HEK293 (cell line): Measurements from ENCODE around the gene POMP.
A peak's percentile ranks its signal among the peaks of the same experiment; 100 is the strongest.

Experiments used
- CTCF ChIA-PET: fragments of 350-600 bp; formaldehyde crosslinking; extraction: SDS; loops from one replicate; lab custom pipeline; 2021; ENCODE audit warnings: antibody characterized with exemption; lab: Yijun Ruan, JAX
- POLR2A ChIA-PET: fragments of 300-600 bp; formaldehyde crosslinking; extraction: SDS; loops from one replicate; lab custom pipeline; 2020; ENCODE audit warnings: antibody characterized with exemption, inconsistent platforms; lab: Yijun Ruan, JAX
- H3K27ac ChIP-seq: fragments of 200-500 bp; sonication (Bioruptor generic); 2 replicates; pipeline ENCODE4 v1.5.1; 2014; ENCODE audit warnings: low read depth, low read length, control low read depth, inconsistent platforms; ENCODE audit errors: extremely low read depth
- H3K36me3 ChIP-seq, 2 experiments: fragments of 200-500 bp in 1 of 2; sonication (Bioruptor generic) in 1 of 2; 1 replicate in 1 of 2; 2 replicates in 1 of 2; pipeline ENCODE4 v1.5.1; 2014 to 2017; ENCODE audit warnings: inconsistent platforms in 2 of 2, low read length in 2 of 2; ENCODE audit not compliant: control insufficient read depth in 2 of 2, insufficient read depth in 1 of 2
- H3K4me1 ChIP-seq: fragments of 200-500 bp; sonication (Bioruptor generic); 2 replicates; pipeline ENCODE4 v1.5.1; 2014; ENCODE audit warnings: mild to moderate bottlenecking, low read length, inconsistent platforms; ENCODE audit not compliant: control insufficient read depth, insufficient read depth
- H3K4me3 ChIP-seq: 2 replicates; pipeline ENCODE4 v1.5.1; 2011; ENCODE audit warnings: low read depth, mild to moderate bottlenecking, control low read depth, low read length, moderate library complexity
- H3K9me3 ChIP-seq: fragments of 200-500 bp; sonication (Bioruptor generic); 2 replicates; pipeline ENCODE4 v1.5.1; 2014; ENCODE audit warnings: low read depth, low read length, inconsistent platforms; ENCODE audit not compliant: control insufficient read depth, insufficient read depth
- GLIS1 ChIP-seq: fragments of 450-650 bp; formaldehyde crosslinking; IDR thresholded peaks from 2 replicates; pipeline ENCODE4 v1.5.1; 2016; ENCODE audit warnings: missing biosample characterization, missing genetic modification characterization
- GLIS2 ChIP-seq: fragments of 450-650 bp; formaldehyde crosslinking; IDR thresholded peaks from 2 replicates; pipeline ENCODE4 v1.5.1; 2016; ENCODE audit warnings: missing biosample characterization, missing genetic modification characterization
- HOXD13 ChIP-seq: sonication (generic); formaldehyde crosslinking; IDR thresholded peaks from 2 replicates; pipeline ENCODE4 v1.8.0; 2022; ENCODE audit warnings: missing genetic modification reagents, borderline replicate concordance
- SP3 ChIP-seq: fragments of 450-650 bp; formaldehyde crosslinking; IDR thresholded peaks from 2 replicates; pipeline ENCODE4 v1.5.1; 2016; ENCODE audit warnings: missing biosample characterization, missing genetic modification characterization
- ZBTB7A ChIP-seq: fragments of 450-650 bp; formaldehyde crosslinking; IDR thresholded peaks from 2 replicates; pipeline ENCODE4 v1.5.1; 2016; ENCODE audit warnings: low read depth, missing biosample characterization, missing genetic modification characterization
- ZNF174 ChIP-seq: fragments of 450-650 bp; formaldehyde crosslinking; IDR thresholded peaks from 2 replicates; pipeline ENCODE4 v1.5.0; 2017; ENCODE audit warnings: missing biosample characterization, mild to moderate bottlenecking, missing genetic modification characterization
- ZNF274 ChIP-seq, 2 experiments: fragments of 200-500 bp in 1 of 2; fragments of 450-650 bp in 1 of 2; sonication (Bioruptor generic) in 1 of 2; formaldehyde crosslinking in 1 of 2; IDR thresholded peaks; 2 replicates each; pipeline versions ENCODE4 v1.5.1 to v1.6.1; 2014 to 2016; ENCODE audit warnings: borderline replicate concordance in 1 of 2, inconsistent platforms in 1 of 2, low read length in 1 of 2, missing biosample characterization in 1 of 2, missing genetic modification characterization in 1 of 2
- ZNF366 ChIP-seq: fragments of 450-650 bp; formaldehyde crosslinking; conservative IDR thresholded peaks from 2 replicates; pipeline ENCODE4 v1.5.1; 2016; ENCODE audit warnings: missing biosample characterization, missing genetic modification characterization
- ZNF416 ChIP-seq: fragments of 450-650 bp; formaldehyde crosslinking; IDR thresholded peaks from 2 replicates; pipeline ENCODE4 v1.5.1; 2016; ENCODE audit warnings: missing biosample characterization, missing genetic modification characterization
- ZNF433 ChIP-seq: fragments of 450-650 bp; formaldehyde crosslinking; IDR thresholded peaks from 2 replicates; pipeline ENCODE4 v1.5.1; 2016; ENCODE audit warnings: missing biosample characterization, missing genetic modification characterization, low read depth
- ZNF530 ChIP-seq: fragments of 450-650 bp; formaldehyde crosslinking; IDR thresholded peaks from 2 replicates; pipeline ENCODE4 v1.5.1; 2016; ENCODE audit warnings: low read depth, missing biosample characterization, missing genetic modification characterization
- ZNF558 ChIP-seq: fragments of 450-650 bp; formaldehyde crosslinking; IDR thresholded peaks from 2 replicates; pipeline ENCODE4 v1.5.1; 2016; ENCODE audit warnings: missing biosample characterization, missing genetic modification characterization
- ZNF654 ChIP-seq: fragments of 450-650 bp; formaldehyde crosslinking; IDR thresholded peaks from 2 replicates; pipeline ENCODE4 v1.5.1; 2016; ENCODE audit warnings: low read depth, missing biosample characterization, missing genetic modification characterization
- ZNF777 ChIP-seq: fragments of 450-650 bp; formaldehyde crosslinking; IDR thresholded peaks from 2 replicates; pipeline ENCODE4 v1.5.1; 2017; ENCODE audit warnings: missing biosample characterization, missing genetic modification characterization, borderline replicate concordance
- ZNF785 ChIP-seq: fragments of 450-650 bp; formaldehyde crosslinking; IDR thresholded peaks from 2 replicates; pipeline ENCODE4 v1.5.1; 2016; ENCODE audit warnings: missing biosample characterization, missing genetic modification characterization
- ZNF830 ChIP-seq: fragments of 450-650 bp; IDR thresholded peaks from 2 replicates; pipeline ENCODE4 v1.5.0; 2018; ENCODE audit warnings: missing biosample characterization, missing genetic modification characterization, low read depth, mild to moderate bottlenecking, moderate library complexity
- ZSCAN30 ChIP-seq: fragments of 450-650 bp; IDR thresholded peaks from 2 replicates; pipeline ENCODE4 v1.5.1; 2018; ENCODE audit warnings: missing biosample characterization, mild to moderate bottlenecking, missing genetic modification characterization, moderate library complexity
- TF ChIP-seq, protein P1 (sequence below): fragments of 450-650 bp; IDR thresholded peaks from 2 replicates; pipeline ENCODE4 v1.5.1; 2018; ENCODE audit warnings: missing biosample characterization, mild to moderate bottlenecking, missing genetic modification characterization
- TF ChIP-seq, protein P2 (sequence below): fragments of 450-650 bp; formaldehyde crosslinking; IDR thresholded peaks from 2 replicates; pipeline ENCODE4 v1.5.1; 2016; ENCODE audit warnings: missing biosample characterization, missing genetic modification characterization
- TF ChIP-seq, protein P3 (sequence below): fragments of 450-650 bp; formaldehyde crosslinking; optimal IDR thresholded peaks from 2 replicates; pipeline ENCODE3; 2016; ENCODE audit warnings: missing biosample characterization, mild to moderate bottlenecking, missing genetic modification characterization
- TF ChIP-seq, protein P4 (sequence below): fragments of 450-650 bp; formaldehyde crosslinking; IDR thresholded peaks from 2 replicates; pipeline ENCODE4 v1.5.1; 2016; ENCODE audit warnings: missing biosample characterization, missing genetic modification characterization

POMP gene

DNA sequence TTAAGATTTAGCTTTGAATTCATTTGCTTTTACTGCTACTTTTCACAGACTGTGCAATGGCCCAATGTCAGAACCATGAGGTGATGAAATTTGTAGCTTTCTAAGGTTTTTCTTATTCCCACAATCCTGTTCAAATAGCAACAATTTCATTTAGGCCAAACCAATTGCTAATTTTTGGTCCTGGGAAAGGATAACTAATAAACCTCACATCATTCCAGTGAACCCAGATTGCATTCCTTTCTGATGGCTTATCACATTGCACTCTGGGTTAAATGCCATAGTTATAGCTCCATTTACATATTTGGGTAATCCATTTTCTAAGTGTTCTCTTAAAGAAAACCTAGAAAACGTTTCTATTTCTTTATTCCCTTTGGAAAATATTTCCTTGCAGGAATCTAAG is 22.9 kb upstream of the POMP start (continued):
- TF ChIP-seq, protein P1, sequence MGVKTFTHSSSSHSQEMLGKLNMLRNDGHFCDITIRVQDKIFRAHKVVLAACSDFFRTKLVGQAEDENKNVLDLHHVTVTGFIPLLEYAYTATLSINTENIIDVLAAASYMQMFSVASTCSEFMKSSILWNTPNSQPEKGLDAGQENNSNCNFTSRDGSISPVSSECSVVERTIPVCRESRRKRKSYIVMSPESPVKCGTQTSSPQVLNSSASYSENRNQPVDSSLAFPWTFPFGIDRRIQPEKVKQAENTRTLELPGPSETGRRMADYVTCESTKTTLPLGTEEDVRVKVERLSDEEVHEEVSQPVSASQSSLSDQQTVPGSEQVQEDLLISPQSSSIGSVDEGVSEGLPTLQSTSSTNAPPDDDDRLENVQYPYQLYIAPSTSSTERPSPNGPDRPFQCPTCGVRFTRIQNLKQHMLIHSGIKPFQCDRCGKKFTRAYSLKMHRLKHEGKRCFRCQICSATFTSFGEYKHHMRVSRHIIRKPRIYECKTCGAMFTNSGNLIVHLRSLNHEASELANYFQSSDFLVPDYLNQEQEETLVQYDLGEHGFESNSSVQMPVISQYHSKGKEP (tag by site-specific recombination), result no peak
- no peak for TF ChIP-seq ZNF785
- TF ChIP-seq ZNF433 (tag by site-specific recombination), result no peak
- TF ChIP-seq HOXD13, result no peak
- no peak for TF ChIP-seq SP3

DNA sequence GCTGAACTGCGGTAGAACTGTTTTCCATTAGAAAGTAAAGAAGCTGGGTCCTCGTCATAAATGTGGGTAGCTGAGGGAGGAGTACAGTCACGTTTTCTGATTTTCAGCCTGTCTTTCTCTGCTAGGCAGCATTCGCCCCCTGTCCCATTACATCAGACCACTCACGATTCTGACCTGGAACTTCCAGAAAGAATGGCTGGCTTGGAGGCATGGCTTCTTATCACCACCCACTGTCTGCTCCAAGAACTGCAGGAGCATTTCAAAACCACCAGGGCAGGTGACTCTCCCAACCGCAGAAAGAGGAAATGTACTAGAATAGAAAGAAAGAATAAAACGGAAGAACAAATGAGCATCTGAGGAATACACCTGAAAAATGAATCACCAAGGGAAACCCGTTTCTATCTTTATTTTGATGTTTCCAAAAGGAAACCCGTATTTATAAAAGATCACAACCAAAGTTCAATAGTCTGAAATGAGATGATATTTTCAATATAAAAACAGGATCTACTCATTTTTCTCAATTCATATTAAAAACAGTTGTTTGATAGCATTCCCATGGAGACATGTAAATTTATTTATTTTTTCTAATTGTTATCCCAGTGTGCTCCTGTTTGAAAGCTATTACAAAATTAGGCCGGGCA is 22.1 kb upstream of the POMP start:
- ChIA-PET CTCF (interaction anchor here (0.7 to 1.5 kb wide), 11 partner anchors 10 to 324 kb away, joined by 3 to 9 read pairs (median 3); no protein-coding TSS in a partner anchor), POLR2A (no interaction called here)

More for the DNA sequence above, 22.1 kb upstream of the POMP start:
- Histone ChIP-seq H3K27ac (no peak overlapping the region), H3K36me3 (no peaks in the 10 kb centered on the region), H3K4me1 (no peaks in the 10 kb centered on the region), H3K4me3 (no peak overlapping the region), H3K9me3 (no peaks in the 10 kb centered on the region)
- TF ChIP-seq, protein P2, sequence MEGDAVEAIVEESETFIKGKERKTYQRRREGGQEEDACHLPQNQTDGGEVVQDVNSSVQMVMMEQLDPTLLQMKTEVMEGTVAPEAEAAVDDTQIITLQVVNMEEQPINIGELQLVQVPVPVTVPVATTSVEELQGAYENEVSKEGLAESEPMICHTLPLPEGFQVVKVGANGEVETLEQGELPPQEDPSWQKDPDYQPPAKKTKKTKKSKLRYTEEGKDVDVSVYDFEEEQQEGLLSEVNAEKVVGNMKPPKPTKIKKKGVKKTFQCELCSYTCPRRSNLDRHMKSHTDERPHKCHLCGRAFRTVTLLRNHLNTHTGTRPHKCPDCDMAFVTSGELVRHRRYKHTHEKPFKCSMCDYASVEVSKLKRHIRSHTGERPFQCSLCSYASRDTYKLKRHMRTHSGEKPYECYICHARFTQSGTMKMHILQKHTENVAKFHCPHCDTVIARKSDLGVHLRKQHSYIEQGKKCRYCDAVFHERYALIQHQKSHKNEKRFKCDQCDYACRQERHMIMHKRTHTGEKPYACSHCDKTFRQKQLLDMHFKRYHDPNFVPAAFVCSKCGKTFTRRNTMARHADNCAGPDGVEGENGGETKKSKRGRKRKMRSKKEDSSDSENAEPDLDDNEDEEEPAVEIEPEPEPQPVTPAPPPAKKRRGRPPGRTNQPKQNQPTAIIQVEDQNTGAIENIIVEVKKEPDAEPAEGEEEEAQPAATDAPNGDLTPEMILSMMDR (tag by site-specific recombination), result peak; percentile 49; the same call in 1 of the 2 replicates
- TF ChIP-seq ZNF558 (no peak), ZSCAN30 (tag by site-specific recombination) (0 out of 2 replicates have a peak, but pooled peaks have one; percentile 16), ZNF777 (no peak), ZNF174 (tag by site-specific recombination) (no peak), ZNF274 (IDR thresholded peaks at IDR 0.05; ENCODE audit: low read length) (no peak), ZNF274 (tag by site-specific recombination; IDR thresholded peaks at IDR 0.05; ENCODE audit: borderline replicate concordance) (no peak), ZNF654 (tag by site-specific recombination) (peak; percentile 90), ZNF433 (tag by site-specific recombination) (no peak), ZNF830 (tag by site-specific recombination) (no peak), ZNF366 (tag by site-specific recombination) (peak; percentile 37; the same call in 1 of the 2 replicates), GLIS1 (no peak), ZNF416 (tag by site-specific recombination) (peak; percentile 90), SP3 (no peak), ZBTB7A (tag by site-specific recombination) (no peak), GLIS2 (tag by site-specific recombination) (peak; percentile 29; the same call in 1 of the 2 replicates), ZNF530 (tag by site-specific recombination) (no peak)
- TF ChIP-seq, protein P3, sequence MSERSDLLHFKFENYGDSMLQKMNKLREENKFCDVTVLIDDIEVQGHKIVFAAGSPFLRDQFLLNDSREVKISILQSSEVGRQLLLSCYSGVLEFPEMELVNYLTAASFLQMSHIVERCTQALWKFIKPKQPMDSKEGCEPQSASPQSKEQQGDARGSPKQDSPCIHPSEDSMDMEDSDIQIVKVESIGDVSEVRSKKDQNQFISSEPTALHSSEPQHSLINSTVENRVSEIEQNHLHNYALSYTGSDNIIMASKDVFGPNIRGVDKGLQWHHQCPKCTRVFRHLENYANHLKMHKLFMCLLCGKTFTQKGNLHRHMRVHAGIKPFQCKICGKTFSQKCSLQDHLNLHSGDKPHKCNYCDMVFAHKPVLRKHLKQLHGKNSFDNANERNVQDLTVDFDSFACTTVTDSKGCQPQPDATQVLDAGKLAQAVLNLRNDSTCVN (tag by site-specific recombination), result no peak
- TF ChIP-seq, protein P4, sequence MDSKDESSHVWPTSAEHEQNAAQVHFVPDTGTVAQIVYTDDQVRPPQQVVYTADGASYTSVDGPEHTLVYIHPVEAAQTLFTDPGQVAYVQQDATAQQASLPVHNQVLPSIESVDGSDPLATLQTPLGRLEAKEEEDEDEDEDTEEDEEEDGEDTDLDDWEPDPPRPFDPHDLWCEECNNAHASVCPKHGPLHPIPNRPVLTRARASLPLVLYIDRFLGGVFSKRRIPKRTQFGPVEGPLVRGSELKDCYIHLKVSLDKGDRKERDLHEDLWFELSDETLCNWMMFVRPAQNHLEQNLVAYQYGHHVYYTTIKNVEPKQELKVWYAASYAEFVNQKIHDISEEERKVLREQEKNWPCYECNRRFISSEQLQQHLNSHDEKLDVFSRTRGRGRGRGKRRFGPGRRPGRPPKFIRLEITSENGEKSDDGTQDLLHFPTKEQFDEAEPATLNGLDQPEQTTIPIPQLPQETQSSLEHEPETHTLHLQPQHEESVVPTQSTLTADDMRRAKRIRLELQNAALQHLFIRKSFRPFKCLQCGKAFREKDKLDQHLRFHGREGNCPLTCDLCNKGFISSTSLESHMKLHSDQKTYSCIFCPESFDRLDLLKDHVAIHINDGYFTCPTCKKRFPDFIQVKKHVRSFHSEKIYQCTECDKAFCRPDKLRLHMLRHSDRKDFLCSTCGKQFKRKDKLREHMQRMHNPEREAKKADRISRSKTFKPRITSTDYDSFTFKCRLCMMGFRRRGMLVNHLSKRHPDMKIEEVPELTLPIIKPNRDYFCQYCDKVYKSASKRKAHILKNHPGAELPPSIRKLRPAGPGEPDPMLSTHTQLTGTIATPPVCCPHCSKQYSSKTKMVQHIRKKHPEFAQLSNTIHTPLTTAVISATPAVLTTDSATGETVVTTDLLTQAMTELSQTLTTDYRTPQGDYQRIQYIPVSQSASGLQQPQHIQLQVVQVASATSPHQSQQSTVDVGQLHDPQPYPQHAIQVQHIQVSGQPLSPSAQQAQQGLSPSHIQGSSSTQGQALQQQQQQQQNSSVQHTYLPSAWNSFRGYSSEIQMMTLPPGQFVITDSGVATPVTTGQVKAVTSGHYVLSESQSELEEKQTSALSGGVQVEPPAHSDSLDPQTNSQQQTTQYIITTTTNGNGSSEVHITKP (tag by site-specific recombination), result peak; percentile 27; the same call in 1 of the 2 replicates
